ENCODE measurements around the gene CD96. TPM values are rescaled to one million over a fixed set of nuclear protein-coding genes. Genes with fewer than 3 reads are reported as not detected.

Gene CD96
- total RNA-seq, 1 experiment from 2014 or later = not detected

DNA sequence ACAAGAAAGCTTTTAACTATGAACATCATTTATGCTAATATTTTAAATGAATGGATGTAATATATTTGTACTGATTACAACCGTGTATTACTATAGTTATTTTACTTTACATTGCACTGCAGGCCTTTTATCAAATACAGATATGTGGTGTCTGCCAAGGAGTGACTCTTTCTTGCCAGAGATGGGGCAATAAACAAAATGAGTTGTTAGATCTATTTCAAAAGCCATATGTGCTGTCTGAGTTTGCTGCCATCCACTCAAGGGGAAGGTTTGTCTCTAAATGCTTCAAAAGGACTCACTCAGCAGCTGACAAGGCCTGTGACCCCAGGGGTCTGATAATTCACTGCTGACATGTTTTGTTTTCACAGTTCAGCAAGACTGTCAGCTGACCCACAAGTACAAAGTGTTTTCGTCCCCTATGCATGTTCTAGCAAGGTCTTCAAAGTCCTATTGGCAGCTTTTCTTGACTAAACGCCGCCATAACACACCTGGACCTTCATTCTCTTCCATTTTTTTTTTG, 94.4 kb downstream of the CD96 start:
- CTCF ChIA-PET = no interaction called here

DNA sequence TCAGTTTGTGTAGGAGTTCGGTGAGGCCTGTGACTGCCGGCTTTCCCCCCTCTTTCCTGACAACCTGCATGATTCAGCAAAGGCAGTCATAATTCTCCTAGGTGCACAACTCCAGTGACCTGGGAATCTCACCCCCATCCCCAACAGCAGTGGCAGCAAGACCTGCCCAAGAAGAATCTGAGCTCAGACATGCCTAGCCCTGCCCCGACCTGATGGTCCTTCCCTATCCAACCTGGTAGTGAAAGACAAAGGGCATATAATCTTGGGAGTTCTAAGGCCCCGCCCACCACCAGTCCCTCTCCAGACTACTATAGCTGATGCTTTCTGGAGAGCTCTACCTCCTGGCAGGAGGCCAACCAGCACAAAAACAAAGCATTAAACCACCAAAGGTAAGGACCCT, 97.3 kb downstream of the CD96 start:
- no TSS peak for BruUV-seq (replicated peaks)
- H3K4me3 Mint-ChIP-seq (ENCODE audit: low read depth, unreplicated experiment) = no peak overlapping the region
- peaks cover 8% of the 10 kb centered on the region for H3K9me3 Mint-ChIP-seq (ENCODE audit: low read depth, unreplicated experiment)
- no peaks in the 10 kb centered on the region for H3K4me1 Mint-ChIP-seq (ENCODE audit: low read depth, unreplicated experiment)
- intact Hi-C loops (cut with micrococcal nuclease; ENCODE audit: unreplicated experiment) = no loop called here
- H3K27me3 Mint-ChIP-seq (ENCODE audit: unreplicated experiment) = no peaks in the 10 kb centered on the region
- DNase-seq = no peak
- CTCF ChIA-PET = no interaction called here
- H3K27ac Mint-ChIP-seq (ENCODE audit: unreplicated experiment) = no peak overlapping the region
- no peaks in the 10 kb centered on the region for H3K36me3 Mint-ChIP-seq (ENCODE audit: insufficient read depth, unreplicated experiment)
- TF ChIP-seq, protein P1, sequence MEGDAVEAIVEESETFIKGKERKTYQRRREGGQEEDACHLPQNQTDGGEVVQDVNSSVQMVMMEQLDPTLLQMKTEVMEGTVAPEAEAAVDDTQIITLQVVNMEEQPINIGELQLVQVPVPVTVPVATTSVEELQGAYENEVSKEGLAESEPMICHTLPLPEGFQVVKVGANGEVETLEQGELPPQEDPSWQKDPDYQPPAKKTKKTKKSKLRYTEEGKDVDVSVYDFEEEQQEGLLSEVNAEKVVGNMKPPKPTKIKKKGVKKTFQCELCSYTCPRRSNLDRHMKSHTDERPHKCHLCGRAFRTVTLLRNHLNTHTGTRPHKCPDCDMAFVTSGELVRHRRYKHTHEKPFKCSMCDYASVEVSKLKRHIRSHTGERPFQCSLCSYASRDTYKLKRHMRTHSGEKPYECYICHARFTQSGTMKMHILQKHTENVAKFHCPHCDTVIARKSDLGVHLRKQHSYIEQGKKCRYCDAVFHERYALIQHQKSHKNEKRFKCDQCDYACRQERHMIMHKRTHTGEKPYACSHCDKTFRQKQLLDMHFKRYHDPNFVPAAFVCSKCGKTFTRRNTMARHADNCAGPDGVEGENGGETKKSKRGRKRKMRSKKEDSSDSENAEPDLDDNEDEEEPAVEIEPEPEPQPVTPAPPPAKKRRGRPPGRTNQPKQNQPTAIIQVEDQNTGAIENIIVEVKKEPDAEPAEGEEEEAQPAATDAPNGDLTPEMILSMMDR (IDR thresholded peaks at IDR 0.05; ENCODE audit: unreplicated experiment) = no peak

More for the DNA sequence above, 94.4 kb downstream of the CD96 start:
- Mint-ChIP-seq H3K27ac (ENCODE audit: unreplicated experiment) (no peak overlapping the region), H3K9me3 (ENCODE audit: low read depth, unreplicated experiment) (no peaks in the 10 kb centered on the region), H3K27me3 (ENCODE audit: unreplicated experiment) (no peaks in the 10 kb centered on the region), H3K4me1 (ENCODE audit: low read depth, unreplicated experiment) (no peaks in the 10 kb centered on the region), H3K36me3 (ENCODE audit: insufficient read depth, unreplicated experiment) (no peaks in the 10 kb centered on the region), H3K4me3 (ENCODE audit: low read depth, unreplicated experiment) (no peak overlapping the region)
- no TSS peak for BruUV-seq (replicated peaks)
- TF ChIP-seq, protein P1 (IDR thresholded peaks at IDR 0.05; ENCODE audit: unreplicated experiment) = no peak
- intact Hi-C loops (cut with micrococcal nuclease; ENCODE audit: unreplicated experiment) = no loop called here
- no peak for DNase-seq

DNA sequence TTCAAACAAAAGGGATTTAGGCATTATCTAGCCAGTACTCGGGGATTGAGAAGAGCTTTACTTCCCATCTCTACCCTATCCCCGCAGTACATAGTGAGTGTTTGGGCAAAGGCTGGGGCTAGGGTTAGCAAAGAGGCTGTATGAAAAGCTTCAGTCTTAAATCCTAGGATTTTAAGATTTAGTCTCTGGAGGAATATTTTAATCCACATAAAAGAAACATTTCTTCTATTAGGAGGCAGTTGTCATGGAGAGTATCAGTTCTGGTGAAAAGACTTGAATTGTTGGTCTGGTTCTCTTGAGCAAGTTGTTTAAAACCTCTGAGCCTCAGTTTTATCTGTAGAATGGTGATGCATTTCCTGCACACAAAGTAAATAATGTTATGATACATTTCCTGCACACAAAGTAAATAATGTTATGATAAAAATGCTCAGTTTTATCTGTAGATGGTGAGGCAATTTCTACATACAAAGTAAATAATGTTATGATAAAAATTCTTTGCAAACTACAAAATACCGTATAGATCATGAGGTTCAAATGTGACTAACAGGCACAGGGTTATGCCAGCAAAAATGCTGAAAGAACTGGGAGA, 107.1 kb downstream of the CD96 start:
- Mint-ChIP-seq H3K27me3 (ENCODE audit: unreplicated experiment) (no peaks in the 10 kb centered on the region), H3K4me3 (ENCODE audit: low read depth, unreplicated experiment) (no peak overlapping the region), H3K9me3 (ENCODE audit: low read depth, unreplicated experiment) (peaks cover 3% of the 10 kb centered on the region), H3K27ac (ENCODE audit: unreplicated experiment) (no peak overlapping the region), H3K36me3 (ENCODE audit: insufficient read depth, unreplicated experiment) (no peaks in the 10 kb centered on the region), H3K4me1 (ENCODE audit: low read depth, unreplicated experiment) (no peaks in the 10 kb centered on the region)
- CTCF ChIA-PET = no interaction called here
- TF ChIP-seq, protein P1 (IDR thresholded peaks at IDR 0.05; ENCODE audit: unreplicated experiment) = no peak
- BruUV-seq (replicated peaks) = no TSS peak
- intact Hi-C loops (cut with micrococcal nuclease; ENCODE audit: unreplicated experiment) = no loop called here
- no peak for DNase-seq

DNA sequence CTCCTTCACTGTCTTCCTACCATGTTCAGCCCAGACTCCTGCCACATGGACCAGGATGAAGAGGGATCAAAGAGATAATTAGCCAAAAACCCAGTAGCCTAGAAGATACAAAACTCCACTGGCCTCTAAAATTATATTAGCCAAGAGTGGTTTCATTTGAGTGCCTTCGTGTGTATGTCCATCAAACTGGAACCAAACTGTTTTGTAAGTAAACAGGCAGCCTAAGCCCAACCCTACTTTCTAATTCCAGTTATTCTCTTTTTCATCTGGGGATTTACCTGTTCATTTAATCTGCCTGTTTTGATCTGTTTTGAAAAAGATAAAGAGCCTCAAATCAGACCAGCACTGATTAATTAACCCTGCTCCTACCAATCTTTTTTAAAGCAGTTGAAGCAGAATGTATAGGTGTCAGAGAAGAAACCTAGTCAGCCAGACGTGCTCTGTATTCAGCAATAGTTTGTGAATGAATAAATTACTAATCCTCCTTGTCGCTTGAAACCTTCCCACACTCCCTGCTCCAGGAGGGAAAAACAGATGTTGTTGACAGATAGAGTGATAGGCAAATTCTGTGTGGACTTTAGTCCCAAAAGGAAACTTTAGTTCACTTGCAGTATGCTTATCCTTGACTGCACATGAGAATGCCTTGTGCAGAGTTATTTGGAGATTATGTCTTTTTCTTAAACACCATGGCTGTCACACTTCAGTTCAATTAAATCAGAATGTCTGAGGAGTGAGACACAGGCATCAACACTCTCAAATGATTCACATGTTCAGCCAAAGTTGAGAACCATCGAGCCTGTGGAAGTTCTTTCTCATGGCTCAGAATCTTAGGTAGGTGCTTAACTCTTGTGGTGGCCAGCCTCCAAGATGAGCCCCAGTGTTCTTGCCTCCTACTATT, 108.6 kb downstream of the CD96 start:
- BruUV-seq (replicated peaks) = no TSS peak
- Mint-ChIP-seq H3K4me1 (ENCODE audit: low read depth, unreplicated experiment) (no peaks in the 10 kb centered on the region), H3K27ac (ENCODE audit: unreplicated experiment) (no peak overlapping the region), H3K36me3 (ENCODE audit: insufficient read depth, unreplicated experiment) (no peaks in the 10 kb centered on the region), H3K9me3 (ENCODE audit: low read depth, unreplicated experiment) (no peaks in the 10 kb centered on the region), H3K27me3 (ENCODE audit: unreplicated experiment) (no peaks in the 10 kb centered on the region), H3K4me3 (ENCODE audit: low read depth, unreplicated experiment) (no peak overlapping the region)
- CTCF ChIA-PET = no interaction called here
- TF ChIP-seq, protein P1 (IDR thresholded peaks at IDR 0.05; ENCODE audit: unreplicated experiment) = no peak
- intact Hi-C loops (cut with micrococcal nuclease; ENCODE audit: unreplicated experiment) = no loop called here
- DNase-seq = no peak

Data from Calu3 (cell line).